ENCODE data around the gene OR14K1.

Gene OR14K1

GRCh38 chr1:247746391-247746935, 8.0 kb downstream of the OR14K1 start:
- 0 out of 2 replicates have a peak, but pooled peaks have one; percentile 9 for TF ChIP-seq ISL1 (CRISPR knock-in tag; IDR thresholded peaks at IDR 0.05)
- TF ChIP-seq, protein P1, sequence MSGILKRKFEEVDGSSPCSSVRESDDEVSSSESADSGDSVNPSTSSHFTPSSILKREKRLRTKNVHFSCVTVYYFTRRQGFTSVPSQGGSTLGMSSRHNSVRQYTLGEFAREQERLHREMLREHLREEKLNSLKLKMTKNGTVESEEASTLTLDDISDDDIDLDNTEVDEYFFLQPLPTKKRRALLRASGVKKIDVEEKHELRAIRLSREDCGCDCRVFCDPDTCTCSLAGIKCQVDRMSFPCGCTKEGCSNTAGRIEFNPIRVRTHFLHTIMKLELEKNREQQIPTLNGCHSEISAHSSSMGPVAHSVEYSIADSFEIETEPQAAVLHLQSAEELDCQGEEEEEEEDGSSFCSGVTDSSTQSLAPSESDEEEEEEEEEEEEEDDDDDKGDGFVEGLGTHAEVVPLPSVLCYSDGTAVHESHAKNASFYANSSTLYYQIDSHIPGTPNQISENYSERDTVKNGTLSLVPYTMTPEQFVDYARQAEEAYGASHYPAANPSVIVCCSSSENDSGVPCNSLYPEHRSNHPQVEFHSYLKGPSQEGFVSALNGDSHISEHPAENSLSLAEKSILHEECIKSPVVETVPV (CRISPR knock-in tag; IDR thresholded peaks at IDR 0.05), result no peak
- TF ChIP-seq RARB (CRISPR knock-in tag; IDR thresholded peaks at IDR 0.05), result no peak
- TF ChIP-seq ZNF565 (CRISPR knock-in tag; conservative IDR thresholded peaks at IDR 0.05; ENCODE audit: low read depth), result no peak
- no peak for TF ChIP-seq ZC3H10 (CRISPR knock-in tag; IDR thresholded peaks at IDR 0.05)
- TF ChIP-seq OSR1 (CRISPR knock-in tag; IDR thresholded peaks at IDR 0.05), result no peak
- TF ChIP-seq, protein P2, sequence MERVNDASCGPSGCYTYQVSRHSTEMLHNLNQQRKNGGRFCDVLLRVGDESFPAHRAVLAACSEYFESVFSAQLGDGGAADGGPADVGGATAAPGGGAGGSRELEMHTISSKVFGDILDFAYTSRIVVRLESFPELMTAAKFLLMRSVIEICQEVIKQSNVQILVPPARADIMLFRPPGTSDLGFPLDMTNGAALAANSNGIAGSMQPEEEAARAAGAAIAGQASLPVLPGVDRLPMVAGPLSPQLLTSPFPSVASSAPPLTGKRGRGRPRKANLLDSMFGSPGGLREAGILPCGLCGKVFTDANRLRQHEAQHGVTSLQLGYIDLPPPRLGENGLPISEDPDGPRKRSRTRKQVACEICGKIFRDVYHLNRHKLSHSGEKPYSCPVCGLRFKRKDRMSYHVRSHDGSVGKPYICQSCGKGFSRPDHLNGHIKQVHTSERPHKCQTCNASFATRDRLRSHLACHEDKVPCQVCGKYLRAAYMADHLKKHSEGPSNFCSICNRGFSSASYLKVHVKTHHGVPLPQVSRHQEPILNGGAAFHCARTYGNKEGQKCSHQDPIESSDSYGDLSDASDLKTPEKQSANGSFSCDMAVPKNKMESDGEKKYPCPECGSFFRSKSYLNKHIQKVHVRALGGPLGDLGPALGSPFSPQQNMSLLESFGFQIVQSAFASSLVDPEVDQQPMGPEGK (CRISPR knock-in tag; IDR thresholded peaks at IDR 0.05; ENCODE audit: borderline replicate concordance), result no peak
- TF ChIP-seq ZFP3 (CRISPR knock-in tag; IDR thresholded peaks at IDR 0.05), result no peak
- no peak for ATAC-seq

- TF ChIP-seq, protein P1 (CRISPR knock-in tag; IDR thresholded peaks at IDR 0.05), result no peak
- TF ChIP-seq ZC3H10 (CRISPR knock-in tag; IDR thresholded peaks at IDR 0.05) (no peak), ZFP30 (CRISPR knock-in tag; IDR thresholded peaks at IDR 0.05) (no peak), ESRRG (CRISPR knock-in tag; IDR thresholded peaks at IDR 0.05) (no peak), ISL1 (CRISPR knock-in tag; IDR thresholded peaks at IDR 0.05) (peak; percentile 36), OSR1 (CRISPR knock-in tag; IDR thresholded peaks at IDR 0.05) (no peak), ARNTL (CRISPR knock-in tag; IDR thresholded peaks at IDR 0.05; ENCODE audit: borderline replicate concordance, low read depth) (no peak)
- no peak for ATAC-seq
Measured at GRCh38 chr1:247747616-247748015, 9.2 kb downstream of the OR14K1 start.

DNA sequence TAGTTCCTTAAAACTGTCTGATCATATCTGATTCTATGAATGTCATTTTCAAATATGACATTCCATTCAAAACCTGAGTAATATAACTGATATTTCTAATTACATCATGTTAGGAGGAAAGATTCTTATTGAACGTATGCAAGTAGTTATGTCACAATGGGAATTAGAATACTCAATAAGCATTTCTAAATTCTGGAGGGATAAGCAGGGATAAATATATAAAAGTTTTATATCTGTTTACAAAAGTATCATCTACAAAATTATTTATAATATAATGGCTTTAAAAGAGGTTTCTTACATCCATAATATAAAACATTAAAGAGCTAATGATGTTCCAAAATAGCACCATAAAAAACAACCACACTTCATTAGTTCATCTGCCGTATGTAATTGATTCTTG, 9.6 kb downstream of the OR14K1 start, which contains the start of gene OR14A2:
Gene OR14A2, minus strand, starts transcription at position 101 of the 400 bp plus-strand sequence.
- ATAC-seq, result no peak
- TF ChIP-seq ZNF8 (CRISPR knock-in tag; IDR thresholded peaks at IDR 0.05), result no peak
- TF ChIP-seq SNAI2 (CRISPR knock-in tag; IDR thresholded peaks at IDR 0.05), result no peak
- TF ChIP-seq CSDC2 (CRISPR knock-in tag; IDR thresholded peaks at IDR 0.05), result no peak
- no peak for TF ChIP-seq CREB5 (CRISPR knock-in tag; IDR thresholded peaks at IDR 0.05; ENCODE audit: low read depth)
- no peak for TF ChIP-seq TSHZ2 (CRISPR knock-in tag; IDR thresholded peaks at IDR 0.05)
- no peak for TF ChIP-seq PPARA (CRISPR knock-in tag; IDR thresholded peaks at IDR 0.05; ENCODE audit: borderline replicate concordance)
- no peak for TF ChIP-seq ZFP3 (CRISPR knock-in tag; IDR thresholded peaks at IDR 0.05)
- TF ChIP-seq, protein P2 (CRISPR knock-in tag; IDR thresholded peaks at IDR 0.05; ENCODE audit: borderline replicate concordance), result no peak
- no peak for TF ChIP-seq ISL1 (CRISPR knock-in tag; IDR thresholded peaks at IDR 0.05)
- TF ChIP-seq OSR1 (CRISPR knock-in tag; IDR thresholded peaks at IDR 0.05), result no peak
- TF ChIP-seq, protein P1 (CRISPR knock-in tag; IDR thresholded peaks at IDR 0.05), result no peak
- no peak for TF ChIP-seq TCF4 (CRISPR knock-in tag; IDR thresholded peaks at IDR 0.05; ENCODE audit: borderline replicate concordance)
- no peak for TF ChIP-seq ZFP30 (CRISPR knock-in tag; IDR thresholded peaks at IDR 0.05)
- no peak for TF ChIP-seq ARNTL (CRISPR knock-in tag; IDR thresholded peaks at IDR 0.05; ENCODE audit: borderline replicate concordance, low read depth)
- TF ChIP-seq ZC3H10 (CRISPR knock-in tag; IDR thresholded peaks at IDR 0.05), result no peak

Measured in SK-N-SH treated with all-trans-retinoic acid at 6 μM for 48 hours (cell line).